ENCODE results near the gene SLC6A11.

The SLC6A11 gene

DNA sequence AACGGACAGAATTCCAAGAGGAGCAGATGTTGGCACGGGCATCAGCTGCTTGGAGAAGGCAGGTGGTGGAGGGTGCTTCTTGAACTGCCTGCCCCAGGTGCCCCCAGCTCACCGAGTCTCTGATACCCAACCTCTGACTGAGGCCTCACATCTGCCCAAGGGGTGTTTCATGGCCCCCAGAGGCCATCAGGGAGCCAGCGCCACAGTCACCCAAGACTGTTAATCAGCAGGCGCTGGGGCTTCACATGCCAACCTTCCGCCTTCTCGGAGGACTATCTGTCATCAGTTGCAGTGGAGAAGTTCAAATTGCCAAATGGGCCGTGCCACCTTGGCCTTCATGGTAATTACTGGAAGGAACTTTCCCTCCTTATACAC, 114.6 kb downstream of the SLC6A11 start:
- peak; percentile 31 for DNase-seq (ENCODE audit: low spot score)

DNA sequence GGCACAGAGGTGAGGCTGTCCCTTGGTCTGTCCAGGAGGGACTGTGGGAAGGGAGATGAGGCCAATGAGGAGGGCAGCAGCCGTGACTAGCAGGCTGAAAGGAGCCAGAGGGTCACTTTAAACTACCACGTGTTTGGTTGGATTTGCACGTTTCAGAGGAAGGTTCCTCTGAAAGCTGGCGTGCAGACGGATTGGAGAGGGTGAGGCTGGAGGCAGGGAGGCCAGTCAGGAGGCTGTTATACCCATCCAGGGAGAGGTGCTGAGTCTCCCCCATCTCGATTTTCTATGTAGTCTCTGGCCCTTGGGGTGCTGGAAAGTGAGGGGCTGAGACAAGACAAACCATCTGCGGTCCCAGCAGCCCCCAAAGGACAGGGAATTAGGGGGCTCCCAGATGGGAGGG, 116.6 kb downstream of the SLC6A11 start:
- DNase-seq (ENCODE audit: low spot score), result no peak

DNA sequence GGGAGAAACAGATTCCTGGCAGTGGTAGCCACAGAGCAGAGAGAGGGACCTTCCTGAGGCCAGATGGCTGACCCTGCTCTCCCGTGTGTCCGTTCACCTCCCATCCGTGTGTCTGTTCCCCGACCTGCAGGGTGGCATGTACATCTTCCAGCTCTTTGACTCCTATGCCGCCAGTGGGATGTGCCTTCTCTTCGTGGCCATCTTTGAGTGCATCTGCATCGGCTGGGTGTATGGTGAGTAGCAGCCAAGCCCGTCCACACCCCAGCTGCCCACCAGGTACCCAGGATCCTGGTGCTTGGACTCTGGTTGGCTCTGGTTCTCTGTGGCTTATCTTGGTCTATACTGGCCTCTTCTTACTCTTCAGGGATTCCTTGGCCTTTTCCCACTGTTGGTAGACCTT, 117.0 kb downstream of the SLC6A11 start:
- no peak for DNase-seq (ENCODE audit: low spot score)

DNA sequence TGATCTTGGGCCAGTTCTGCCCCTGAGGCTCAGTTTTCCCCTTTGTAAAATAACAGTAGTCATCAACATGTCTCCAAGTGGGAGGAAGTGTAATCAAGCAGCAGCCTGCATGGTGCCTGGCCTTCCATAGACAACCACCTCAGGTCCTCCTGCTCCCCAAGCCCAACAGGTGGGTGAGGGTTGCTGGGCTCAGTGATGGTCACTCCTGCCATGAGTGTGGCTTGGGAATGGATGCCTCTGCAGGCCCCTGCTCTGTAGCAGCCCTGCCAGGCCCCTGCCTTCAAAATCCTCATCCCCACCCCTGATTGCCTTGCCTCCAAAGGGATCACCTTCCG, 117.4 kb downstream of the SLC6A11 start:
- no peak for DNase-seq (ENCODE audit: low spot score)

DNA sequence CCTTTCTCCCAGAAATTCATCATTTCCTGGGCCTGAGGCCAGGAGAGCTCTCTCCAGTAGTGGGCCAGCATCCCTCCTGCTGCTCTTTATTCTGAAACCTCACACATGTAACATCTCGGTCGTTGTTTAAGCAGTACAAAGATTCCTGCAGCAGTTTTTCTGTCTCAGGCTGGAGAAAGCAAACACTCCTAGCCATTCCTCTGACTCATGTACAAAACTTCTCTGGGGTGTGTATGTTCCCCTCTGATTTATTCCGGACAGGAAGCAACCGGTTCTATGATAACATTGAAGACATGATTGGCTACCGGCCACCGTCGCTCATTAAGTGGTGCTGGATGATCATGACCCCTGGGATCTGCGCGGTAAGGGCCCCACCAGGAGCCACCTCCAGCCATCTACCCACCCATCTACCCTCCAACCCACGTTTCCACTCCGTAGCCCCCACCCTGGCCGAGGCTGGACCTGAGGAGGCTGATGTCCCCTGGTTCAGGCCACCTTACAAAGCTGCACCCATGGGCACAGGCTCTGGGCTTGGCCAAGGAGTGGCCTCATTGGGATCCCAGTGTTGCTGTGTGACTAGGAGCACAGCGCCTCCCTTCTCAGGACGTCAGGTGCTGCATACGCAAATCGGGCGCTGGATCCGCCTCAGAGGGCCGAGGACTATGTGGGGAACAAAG, 117.9 kb downstream of the SLC6A11 start:
- DNase-seq (ENCODE audit: low spot score), result no peak

DNA sequence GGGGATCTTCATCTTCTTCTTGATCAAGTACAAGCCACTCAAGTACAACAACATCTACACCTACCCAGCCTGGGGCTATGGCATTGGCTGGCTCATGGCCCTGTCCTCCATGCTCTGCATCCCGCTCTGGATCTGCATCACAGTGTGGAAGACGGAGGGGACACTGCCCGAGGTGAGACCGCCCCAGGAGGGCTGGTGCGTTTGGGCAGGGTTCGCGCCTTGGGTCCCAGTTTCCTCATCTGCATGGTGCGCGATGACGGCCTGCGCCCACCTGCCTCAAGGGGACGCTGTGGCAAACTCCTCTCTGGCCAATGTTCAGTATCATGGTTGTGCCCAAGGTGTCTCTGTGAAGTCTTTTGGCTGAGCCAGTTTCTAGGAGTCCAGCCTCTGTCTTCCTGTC, 119.0 kb downstream of the SLC6A11 start:
- DNase-seq (ENCODE audit: low spot score), result no peak

DNA sequence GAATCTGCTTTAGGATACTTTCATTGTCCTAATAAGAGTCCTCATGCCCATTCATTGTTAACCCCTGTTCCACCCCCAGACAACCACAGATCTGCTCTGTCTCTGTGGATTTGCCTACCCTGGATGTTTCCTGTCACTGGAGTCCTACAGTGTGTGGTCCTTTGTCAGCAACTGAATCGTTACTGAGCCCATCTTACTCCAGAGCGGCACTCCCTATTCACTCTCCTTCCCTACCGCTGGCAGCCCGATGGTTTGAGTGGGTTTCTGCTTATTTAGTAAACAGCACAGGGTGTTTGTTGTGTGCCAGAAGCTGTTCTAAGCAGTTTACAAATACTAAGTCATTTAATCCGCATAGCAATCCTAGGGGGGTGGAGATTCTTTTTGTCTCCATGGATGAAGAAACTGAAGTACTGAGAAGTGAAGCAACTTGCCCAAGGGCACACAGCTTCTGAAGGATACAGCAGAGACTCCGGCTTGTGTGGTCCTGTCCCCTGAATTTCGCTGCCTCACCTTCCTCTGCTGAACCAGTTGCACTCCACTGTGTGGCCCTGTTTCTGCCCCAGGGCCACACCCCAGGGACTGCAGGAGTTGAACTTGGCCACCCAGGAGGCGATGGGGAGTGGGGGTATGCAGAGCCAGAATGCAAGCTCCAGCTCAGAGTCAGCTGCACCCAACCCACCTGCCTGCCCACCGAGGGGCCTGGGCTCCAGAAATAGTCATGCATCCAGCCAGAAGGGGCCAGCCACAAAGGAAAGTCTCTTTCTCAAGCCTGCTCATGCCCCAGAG, 120.0 kb downstream of the SLC6A11 start:
- DNase-seq (ENCODE audit: low spot score), result no peak

DNA sequence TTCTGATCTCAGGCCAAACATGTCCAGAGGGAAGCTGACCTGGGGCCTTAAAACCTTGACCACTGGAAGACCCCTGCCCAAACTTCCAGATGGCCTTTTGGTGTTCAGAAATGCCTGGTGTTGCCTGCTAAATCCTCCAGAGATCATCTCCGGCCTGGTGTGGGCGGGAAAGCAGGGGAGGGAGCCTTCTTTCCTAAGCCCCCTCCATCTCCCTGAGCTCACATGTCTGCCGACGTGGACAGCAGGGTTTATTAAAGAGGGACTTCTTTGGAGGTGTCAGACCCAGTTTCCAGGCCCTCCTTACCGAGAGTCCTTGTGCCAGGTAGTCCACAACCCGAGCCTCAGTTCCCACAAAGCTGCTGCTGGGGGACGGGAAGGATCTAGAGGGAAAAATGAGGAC, 120.7 kb downstream of the SLC6A11 start:
- no peak for DNase-seq (ENCODE audit: low spot score)

DNA sequence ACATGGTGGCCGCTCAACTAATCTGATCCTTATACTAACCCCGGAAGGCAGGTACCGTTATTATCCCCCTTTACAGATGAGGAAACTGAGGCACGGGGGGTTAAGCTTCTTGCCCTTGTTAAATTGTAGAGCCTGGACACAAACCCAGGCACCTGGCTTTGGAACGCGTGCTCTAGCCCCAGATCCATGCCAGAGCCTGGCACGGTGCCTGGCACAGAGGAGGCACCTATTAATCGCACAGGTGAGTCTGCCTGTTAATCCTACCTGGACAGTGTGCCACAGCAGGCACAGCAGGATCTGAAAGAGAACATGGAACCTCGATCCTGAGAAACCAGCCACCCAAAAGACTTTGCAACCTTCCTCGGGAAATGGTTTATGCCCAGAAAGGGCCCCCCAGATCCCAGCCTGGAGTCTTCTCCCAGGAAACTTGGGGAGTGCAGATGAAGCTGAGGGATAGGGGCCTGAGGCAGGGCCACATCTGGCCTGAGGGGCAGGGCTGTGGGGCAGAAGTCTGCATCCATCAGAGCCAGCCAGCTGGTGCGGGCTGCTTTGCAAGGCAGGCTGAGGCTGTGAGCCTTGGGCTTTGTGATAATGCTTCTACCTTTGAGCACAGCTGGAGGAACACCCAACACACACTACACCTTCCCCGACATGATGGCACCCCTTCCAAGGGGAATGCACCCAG, 121.3 kb downstream of the SLC6A11 start:
- DNase-seq (ENCODE audit: low spot score), result no peak

DNA sequence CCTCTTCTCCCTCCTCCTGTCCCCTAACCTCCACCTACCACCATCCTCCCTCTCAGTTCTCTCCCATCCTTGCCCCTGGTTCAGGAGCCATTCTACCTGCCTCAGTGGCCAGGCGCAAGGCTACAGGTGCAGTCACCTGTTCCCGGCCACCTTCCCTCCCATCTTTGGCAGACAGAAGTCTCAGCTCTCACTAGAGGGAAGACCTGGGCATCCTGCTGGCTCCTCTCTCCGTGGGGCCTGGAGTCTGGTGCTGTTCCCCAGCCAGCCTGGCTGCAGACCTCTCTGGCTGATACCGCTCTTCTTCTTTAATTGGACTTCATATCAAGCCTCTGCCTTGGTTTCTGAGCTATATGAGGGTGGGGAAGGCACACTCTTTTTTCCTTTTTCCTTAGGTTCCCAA, 123.5 kb downstream of the SLC6A11 start:
- no peak for DNase-seq (ENCODE audit: low spot score)

DNA sequence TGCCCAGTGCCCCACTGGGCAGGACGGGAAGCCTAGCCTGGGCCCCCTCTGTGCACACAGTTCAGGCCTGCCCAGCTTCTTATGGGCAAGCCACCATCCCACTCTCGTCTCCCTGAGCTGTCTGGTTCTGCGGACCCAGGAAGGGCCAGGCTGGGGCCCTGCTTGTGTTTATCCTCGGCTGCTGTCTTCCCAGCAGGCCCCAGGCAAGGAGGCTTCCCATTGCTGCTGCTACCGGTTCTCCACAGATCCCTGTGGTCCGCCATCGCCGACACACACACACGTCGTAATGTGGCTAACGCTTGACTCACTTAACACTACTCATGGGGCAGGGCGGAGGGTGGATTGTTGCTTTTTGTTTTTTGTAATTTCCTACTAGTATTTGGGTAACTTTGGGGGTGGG, 124.1 kb downstream of the SLC6A11 start:
- DNase-seq (ENCODE audit: low spot score), result no peak

DNA sequence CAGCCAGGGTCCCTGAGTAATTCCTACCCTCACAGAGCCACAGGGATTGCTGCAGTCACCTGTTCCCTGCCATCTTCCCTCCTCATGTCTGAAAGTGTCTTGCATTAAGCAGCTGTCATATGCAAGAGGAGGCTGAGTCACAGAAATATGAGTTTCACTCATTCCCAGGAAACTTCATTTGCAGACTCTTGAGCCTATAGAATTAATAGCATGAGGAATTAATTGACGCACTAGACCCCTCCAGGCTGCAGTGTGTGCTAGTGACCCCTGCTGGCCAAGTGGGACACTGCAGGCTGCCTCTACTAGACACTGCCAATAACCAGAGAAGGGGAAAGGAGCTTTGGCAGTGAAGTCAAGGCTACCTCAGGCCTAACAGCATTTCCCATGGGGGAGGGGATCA, 125.9 kb downstream of the SLC6A11 start:
- DNase-seq (ENCODE audit: low spot score), result no peak

DNA sequence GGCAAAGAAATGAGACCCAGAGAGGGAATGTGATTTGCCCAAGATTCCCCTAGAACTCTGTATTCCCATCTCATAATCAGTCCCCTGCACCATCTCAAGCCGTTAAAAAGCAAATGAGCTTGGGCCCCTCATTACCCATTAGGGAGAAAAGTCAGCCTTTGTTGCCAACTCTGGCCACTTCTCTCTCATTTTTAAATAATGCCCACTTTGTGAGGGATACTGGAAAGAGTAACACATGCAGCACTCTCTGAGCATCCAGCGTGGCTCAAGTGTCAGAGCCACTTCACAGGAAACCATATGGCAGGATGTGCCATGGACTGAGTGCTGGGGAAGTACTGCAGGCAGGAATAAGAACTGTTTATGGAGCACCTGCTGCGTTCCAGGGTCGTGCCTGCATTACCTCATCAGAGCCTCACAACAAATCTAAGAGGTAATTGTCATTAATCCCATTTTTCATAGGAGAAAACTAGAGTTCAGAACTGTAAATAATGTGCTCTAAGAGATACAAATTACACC, 126.7 kb downstream of the SLC6A11 start:
- DNase-seq (ENCODE audit: low spot score), result no peak

DNA sequence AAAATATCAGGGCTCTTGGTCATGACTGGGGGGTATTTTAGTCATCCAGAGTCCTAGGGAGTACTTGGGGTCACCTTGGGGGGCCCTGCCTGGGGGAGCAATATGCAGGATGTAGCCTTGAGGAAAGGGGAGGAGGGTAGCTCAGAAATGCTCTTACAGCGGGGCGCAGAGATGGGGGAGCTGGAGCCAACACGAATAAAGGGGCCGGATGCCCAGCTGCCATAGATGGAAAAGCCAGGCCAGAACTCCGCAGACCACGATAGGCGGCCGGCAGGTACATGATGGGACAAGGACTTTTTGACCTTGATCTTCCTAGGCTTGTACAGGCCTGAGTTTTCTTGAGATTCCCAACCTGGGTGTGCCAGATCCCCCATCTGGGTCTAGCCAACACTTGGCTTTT, 128.8 kb downstream of the SLC6A11 start:
- no peak for DNase-seq (ENCODE audit: low spot score)

DNA sequence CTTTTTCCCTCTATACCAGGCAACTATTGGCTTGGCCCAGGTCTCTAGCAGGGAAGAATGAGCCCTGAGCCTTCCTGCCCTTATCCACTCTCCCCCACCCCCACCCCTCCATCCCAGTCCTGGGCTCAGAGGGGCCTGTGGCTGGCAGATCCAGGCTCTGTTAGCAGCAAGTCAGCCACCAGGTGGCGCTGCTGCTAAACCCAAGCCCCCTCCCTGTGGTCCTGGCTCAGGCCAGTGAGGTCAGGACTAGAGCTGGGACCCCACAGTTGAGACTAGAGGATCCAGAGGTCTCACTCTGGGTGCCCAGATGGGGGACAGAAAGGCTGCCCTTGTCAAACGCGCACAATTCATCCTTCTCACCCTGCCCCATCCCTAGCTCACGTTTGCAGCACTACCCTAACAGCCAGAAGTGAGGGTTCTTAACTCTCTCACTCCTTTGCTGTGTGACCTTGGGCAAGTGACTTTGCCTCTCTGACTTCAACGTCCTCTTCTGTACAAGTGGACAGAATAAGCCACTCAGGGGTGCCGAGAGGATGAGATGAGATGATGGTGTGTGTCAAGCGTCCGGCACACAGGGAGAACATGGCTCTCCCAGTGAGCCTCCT, 129.8 kb downstream of the SLC6A11 start:
- DNase-seq (ENCODE audit: low spot score), result peak; percentile 79

DNA sequence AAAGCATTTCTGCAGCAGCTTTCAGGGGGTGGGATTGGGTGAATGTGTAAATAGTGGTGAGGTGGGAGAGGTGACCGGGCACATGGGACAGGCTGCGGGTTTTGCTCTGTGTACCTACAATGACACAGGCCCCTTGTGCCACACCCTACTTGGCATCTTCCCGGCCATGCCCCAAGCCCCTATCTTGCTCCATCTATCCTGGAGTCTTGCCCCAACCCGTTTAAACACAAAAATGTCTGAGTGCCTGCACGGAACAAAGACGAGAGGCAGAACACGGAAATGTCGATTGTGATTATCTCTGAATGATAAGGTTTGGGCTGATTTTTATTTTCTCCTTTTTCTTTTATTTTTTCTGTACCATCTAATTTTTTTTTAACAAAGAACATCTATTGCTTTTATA, 130.5 kb downstream of the SLC6A11 start:
- DNase-seq (ENCODE audit: low spot score), result no peak

DNA sequence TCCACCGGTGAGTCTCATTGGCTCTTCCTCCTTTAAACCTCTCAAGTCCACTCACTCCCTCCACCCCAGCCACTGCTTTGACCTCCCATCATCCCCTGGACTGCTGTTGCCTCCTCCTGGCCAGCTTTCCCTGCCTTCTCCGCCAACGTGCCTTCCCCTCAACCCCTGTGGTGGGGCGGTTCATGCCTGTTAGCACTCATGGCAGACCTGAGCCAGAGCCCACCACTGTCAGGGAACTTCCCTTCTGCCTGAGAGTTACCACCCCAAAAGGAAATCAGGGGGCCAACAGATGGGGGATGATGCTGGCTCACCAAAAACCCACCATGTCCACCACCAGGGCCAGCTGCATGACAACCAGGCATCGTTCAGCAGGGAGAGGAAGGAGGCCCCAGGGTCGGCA, 132.3 kb downstream of the SLC6A11 start:
- no peak for DNase-seq (ENCODE audit: low spot score)

DNA sequence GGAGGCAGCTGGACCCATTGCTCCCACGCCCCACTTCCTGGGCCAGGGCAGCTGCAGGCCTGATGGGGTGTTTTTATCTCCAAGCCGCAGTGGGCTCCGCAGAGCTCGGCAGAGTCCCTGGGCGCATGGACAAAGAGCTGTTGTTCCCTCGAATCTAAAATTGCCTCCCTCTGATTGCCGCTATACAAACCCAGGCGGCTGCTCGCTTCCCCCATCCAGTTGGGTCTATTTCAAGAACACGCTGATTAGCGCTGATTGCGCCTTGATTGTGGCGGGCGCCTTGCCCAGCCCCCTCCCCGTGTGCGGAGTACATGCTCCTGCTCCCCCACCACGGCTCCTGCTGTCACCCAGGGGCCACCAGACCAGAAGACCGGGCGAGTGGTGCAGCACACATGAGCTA, 133.2 kb downstream of the SLC6A11 start:
- DNase-seq (ENCODE audit: low spot score), result no peak

DNA sequence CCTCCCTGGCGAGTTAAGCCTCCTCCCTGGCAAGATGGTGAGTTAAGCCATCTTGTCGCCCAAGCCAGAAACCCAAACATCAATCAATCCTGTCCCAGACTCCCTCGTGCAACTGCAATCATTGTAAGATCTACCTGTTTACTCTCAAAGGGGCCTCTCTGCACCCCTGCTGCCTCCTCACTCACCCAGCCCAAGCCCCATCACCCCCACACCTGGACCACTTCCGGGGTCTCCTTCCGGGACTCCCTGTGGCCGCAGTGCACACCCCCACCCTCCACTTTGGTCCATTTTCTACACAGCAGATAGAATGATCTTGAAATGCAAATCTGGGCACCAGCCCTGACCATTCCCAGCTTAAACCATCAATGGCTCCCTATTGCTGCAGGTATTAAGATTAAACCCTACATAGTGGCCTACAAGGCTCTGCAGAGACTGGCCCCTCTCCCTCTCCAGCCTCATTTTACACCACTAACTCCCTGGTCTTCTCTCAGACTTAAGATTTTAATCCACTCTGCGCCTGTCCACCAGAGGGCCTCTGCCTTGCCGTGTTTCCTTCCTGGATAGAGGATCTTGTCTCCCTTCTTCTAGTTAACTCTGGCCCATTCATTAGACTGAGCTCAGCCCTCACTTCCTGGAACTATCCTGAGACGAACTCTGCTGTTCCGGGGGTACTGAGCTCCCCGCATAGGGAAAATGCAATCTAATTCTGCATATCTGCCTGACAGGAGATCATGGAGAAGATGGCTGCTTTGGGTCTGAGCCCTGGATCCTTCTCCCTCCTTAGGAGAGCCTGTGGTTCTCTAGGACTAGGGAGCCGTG, 134.7 kb downstream of the SLC6A11 start:
- no peak for DNase-seq (ENCODE audit: low spot score)

DNA sequence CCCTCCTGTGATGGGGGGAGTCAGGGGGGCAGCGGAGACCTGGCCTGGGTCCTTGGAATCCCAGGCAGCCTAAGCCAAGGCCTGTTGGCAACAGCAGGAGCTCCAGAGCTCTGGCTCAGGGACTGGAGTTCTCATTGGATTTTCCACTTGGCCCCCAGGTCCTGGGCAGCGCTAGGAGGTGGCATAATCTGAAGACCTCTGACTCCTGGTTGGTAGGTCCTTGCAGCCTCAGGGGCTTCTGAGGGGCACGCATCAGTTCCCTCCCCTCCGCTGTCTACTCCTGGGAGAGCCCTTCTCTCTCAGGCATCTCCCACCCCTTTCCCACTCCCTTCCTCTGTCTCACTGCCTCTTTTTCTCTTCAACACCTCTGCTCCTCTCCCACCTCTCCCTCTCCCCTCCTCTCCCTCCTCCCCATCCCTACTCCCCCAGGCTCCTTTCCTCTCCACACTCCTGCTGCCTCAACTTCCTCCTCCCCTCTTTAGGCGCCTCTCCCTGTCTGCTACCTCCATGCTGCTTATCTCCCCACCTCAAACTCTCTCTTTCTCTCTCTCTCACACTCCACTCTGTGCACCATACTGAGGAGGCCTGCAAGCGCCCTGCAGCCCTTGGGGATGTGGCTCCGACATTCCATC, 135.4 kb downstream of the SLC6A11 start:
- DNase-seq (ENCODE audit: low spot score), result no peak

DNA sequence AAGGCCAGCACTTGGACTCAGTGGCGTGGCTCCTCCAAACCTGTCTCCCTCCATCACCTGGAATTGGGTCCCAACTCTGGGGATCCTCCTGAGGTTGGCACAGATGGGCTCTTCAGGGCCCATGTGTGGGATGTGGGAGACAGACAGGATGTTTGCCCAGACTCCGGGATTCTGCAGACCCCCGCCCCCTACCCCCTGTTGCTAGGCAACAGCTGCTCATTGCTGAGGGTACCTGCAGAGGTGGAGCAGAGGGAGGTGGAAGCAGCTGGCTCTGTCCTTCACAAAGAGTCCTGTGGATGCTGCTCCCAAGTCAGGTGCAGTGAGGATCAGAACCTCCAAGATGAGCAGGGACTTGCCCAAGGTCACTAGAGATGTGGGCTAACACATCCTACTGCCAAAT, 136.5 kb downstream of the SLC6A11 start:
- DNase-seq (ENCODE audit: low spot score), result no peak
